HCT116 (cell line): ENCODE results near the gene MRPL9.

ENCODE experiments used
- CEBPB ChIP-seq: IDR thresholded peaks from 2 replicates; pipeline ENCODE4 v1.6.1; 2012; ENCODE audit warnings: low read depth
- EGR1 ChIP-seq: IDR thresholded peaks from 2 replicates; pipeline ENCODE4 v1.6.1; 2012; ENCODE audit warnings: low read depth
- ELF1 ChIP-seq: IDR thresholded peaks from 2 replicates; pipeline ENCODE4 v1.6.1; 2012; ENCODE audit warnings: low read depth, borderline replicate concordance
- EZH2 ChIP-seq: fragments of 200-600 bp; sonication (generic); IDR thresholded peaks from 2 replicates; pipeline ENCODE4 v1.6.1; 2017; ENCODE audit warnings: antibody characterized with exemption, mixed run types
- EZH2phosphoT487 ChIP-seq: fragments of 200-600 bp; IDR thresholded peaks from 2 replicates; pipeline ENCODE4 v1.6.1; 2018; ENCODE audit warnings: antibody characterized with exemption, borderline replicate concordance
- POLR2A ChIP-seq: IDR thresholded peaks from 2 replicates; pipeline ENCODE4 v1.7.0; 2011; ENCODE audit warnings: borderline replicate concordance; ENCODE audit not compliant: insufficient read depth, insufficient read length; ENCODE audit errors: extremely low read depth
- POLR2AphosphoS5 ChIP-seq: IDR thresholded peaks from 2 replicates; pipeline ENCODE4 v1.6.1; 2011; ENCODE audit warnings: mild to moderate bottlenecking, low read depth, low read length, moderate library complexity
- TCF7L2 ChIP-seq: IDR thresholded peaks from 2 replicates; pipeline ENCODE4 v1.7.0; 2011; ENCODE audit warnings: borderline replicate concordance, inconsistent platforms; ENCODE audit not compliant: insufficient read depth, insufficient read length; ENCODE audit errors: extremely low read depth
- YY1 ChIP-seq: IDR thresholded peaks from 2 replicates; pipeline ENCODE4 v1.6.1; 2011; ENCODE audit warnings: low read length, low read depth, moderate library complexity, mild to moderate bottlenecking; ENCODE audit not compliant: insufficient replicate concordance; ENCODE audit errors: extremely low read depth
- ZFX ChIP-seq: fragments of 450-650 bp; IDR thresholded peaks from 2 replicates; pipeline ENCODE4 v1.6.1; 2017
- TF ChIP-seq, protein P1 (sequence below), 3 experiments: fragments of 200-600 bp in 1 of 3; sonication (generic) in 1 of 3; IDR thresholded peaks in 2 of 3; conservative IDR thresholded peaks in 1 of 3; 2 replicates each; pipeline ENCODE4 v1.5.1; 2012 to 2017; ENCODE audit warnings: low read depth in 2 of 3, low read length in 2 of 3, antibody characterized with exemption in 1 of 3, borderline replicate concordance in 1 of 3, control low read depth in 1 of 3, mild to moderate bottlenecking in 1 of 3, mixed read lengths in 1 of 3, mixed run types in 1 of 3, moderate library complexity in 1 of 3; ENCODE audit not compliant: insufficient read depth in 1 of 3

DNA sequence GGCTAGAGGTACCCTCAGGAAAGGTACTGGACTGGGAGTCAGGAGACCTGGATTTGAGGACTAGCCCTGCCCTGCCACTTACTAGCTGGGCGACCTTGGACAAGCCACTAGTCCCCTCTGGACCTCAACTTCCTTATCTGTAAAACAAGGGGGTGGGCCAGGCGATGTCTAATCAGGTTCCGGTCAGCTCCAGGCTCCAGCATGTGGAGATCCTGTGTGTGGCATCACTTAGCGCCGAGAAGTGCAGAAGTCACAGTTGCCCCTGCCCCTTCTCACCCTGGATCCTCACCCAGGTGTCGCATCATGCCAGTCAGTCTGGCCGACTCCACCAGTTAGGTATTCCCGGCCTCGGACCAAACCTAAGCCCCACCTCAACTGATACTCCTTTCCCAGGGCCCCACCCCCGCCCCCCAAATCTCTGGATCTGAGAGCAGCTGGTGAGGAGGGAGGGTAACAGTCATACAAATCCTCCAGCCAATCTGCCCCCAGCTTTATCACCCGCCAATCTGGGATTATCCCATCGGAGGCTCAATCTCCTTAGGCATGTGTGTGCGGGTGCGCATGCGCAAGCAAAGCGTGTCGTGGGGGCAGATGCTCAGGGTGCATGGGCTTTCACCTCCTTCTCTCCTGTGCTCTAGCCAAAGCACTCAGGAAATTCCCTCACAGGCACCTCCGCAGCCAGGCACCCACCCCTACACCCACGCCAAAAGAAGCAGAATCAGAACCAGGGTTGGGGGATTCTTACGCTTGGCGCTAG is 52.1 kb downstream of the MRPL9 start:
- TF ChIP-seq, protein P1, sequence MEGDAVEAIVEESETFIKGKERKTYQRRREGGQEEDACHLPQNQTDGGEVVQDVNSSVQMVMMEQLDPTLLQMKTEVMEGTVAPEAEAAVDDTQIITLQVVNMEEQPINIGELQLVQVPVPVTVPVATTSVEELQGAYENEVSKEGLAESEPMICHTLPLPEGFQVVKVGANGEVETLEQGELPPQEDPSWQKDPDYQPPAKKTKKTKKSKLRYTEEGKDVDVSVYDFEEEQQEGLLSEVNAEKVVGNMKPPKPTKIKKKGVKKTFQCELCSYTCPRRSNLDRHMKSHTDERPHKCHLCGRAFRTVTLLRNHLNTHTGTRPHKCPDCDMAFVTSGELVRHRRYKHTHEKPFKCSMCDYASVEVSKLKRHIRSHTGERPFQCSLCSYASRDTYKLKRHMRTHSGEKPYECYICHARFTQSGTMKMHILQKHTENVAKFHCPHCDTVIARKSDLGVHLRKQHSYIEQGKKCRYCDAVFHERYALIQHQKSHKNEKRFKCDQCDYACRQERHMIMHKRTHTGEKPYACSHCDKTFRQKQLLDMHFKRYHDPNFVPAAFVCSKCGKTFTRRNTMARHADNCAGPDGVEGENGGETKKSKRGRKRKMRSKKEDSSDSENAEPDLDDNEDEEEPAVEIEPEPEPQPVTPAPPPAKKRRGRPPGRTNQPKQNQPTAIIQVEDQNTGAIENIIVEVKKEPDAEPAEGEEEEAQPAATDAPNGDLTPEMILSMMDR (IDR thresholded peaks at IDR 0.05 in 2 of 3, conservative IDR thresholded peaks at IDR 0.05 in 1 of 3; ENCODE audit: borderline replicate concordance in 1 of 3, insufficient read depth in 1 of 3, low read depth in 2 of 3, low read length in 2 of 3) = no peak
- no peak for TF ChIP-seq EZH2phosphoT487
- no peak for TF ChIP-seq POLR2AphosphoS5
- no peak for TF ChIP-seq TCF7L2
- TF ChIP-seq POLR2A = no peak
- TF ChIP-seq YY1 = no peak
- no peak for TF ChIP-seq EGR1
- no peak for TF ChIP-seq ELF1
- TF ChIP-seq EZH2 = no peak
- TF ChIP-seq CEBPB = no peak
- TF ChIP-seq ZFX = no peak
